ENCODE results near the gene TRMT10B.
"Not testable (repeated sequence)": the region's sequence is repeated elsewhere in the genome, so short reads cannot be mapped to it uniquely, and the experiment has no call there.

GRCh38 chr9:37765263-37765662 is 11.7 kb downstream of the TRMT10B start:
- TF ChIP-seq CTCF (IDR thresholded peaks at IDR 0.05; ENCODE audit: low read depth, low read length); EZH2phosphoT487 (IDR thresholded peaks at IDR 0.05; ENCODE audit: low read depth): not testable (repeated sequence)
